CD4-positive, alpha-beta T cell treated with Interleukin-2 at 100 ng/mL for 4 hours (primary cell): Measurements from ENCODE around the gene LDHA.
"Not testable (repeated sequence)": the region's sequence is repeated elsewhere in the genome, so short reads cannot be mapped to it uniquely, and the experiment has no call there.

Source experiments
- DNase-seq: peaks from one replicate; pipeline ENCODE4 v3.0.0-alpha.2; 2020; ENCODE audit warnings: low spot score

Gene LDHA

GRCh38 chr11:18394928-18395734 is 768 bp downstream of the LDHA start:
- DNase-seq, result peak; percentile 8

- peak; percentile 97 for DNase-seq
Observed at GRCh38 chr11:18395735-18396504, 1.6 kb downstream of the LDHA start.

- no peak for DNase-seq
Observed at GRCh38 chr11:18397921-18398320, 3.6 kb downstream of the LDHA start.

GRCh38 chr11:18401077-18401476 is 6.7 kb downstream of the LDHA start:
- not testable (repeated sequence) for DNase-seq

GRCh38 chr11:18404062-18404461 is 9.7 kb downstream of the LDHA start:
- no peak for DNase-seq

- DNase-seq, result not testable (repeated sequence)
Observed at GRCh38 chr11:18407400-18407799, 13.0 kb downstream of the LDHA start.

GRCh38 chr11:18408558-18409291 is 14.4 kb downstream of the LDHA start:
- no peak for DNase-seq

- no peak for DNase-seq
Observed at GRCh38 chr11:18416459-18416858, 22.1 kb downstream of the LDHA start.

- no peak for DNase-seq
Observed at GRCh38 chr11:18419040-18419439, 24.7 kb downstream of the LDHA start.

GRCh38 chr11:18420067-18420466 is 25.7 kb downstream of the LDHA start:
- DNase-seq, result no peak

GRCh38 chr11:18427240-18427639 is 32.9 kb downstream of the LDHA start:
- DNase-seq, result no peak

- no peak for DNase-seq
Observed at GRCh38 chr11:18429332-18429731, 35.0 kb downstream of the LDHA start.

- DNase-seq, result no peak
Observed at GRCh38 chr11:18438691-18439090, 44.3 kb downstream of the LDHA start.

- no peak for DNase-seq
Observed at GRCh38 chr11:18449251-18449650, 54.9 kb downstream of the LDHA start.

- no peak for DNase-seq
Observed at GRCh38 chr11:18452927-18453326, 58.6 kb downstream of the LDHA start.

- peak; percentile 2 for DNase-seq
Observed at GRCh38 chr11:18455686-18456372, 61.5 kb downstream of the LDHA start, which contains the start of gene LDHAL6A. TSS of gene LDHAL6A (plus strand) at chr11:18455856. CDS start at chr11:18456681, 825 bp downstream.

- DNase-seq, result no peak
Observed at GRCh38 chr11:18457450-18457849, 63.1 kb downstream of the LDHA start.
